GM21515 (cell line): ENCODE measurements around the gene RACGAP1.
"Not testable (repeated sequence)": the region's sequence is repeated elsewhere in the genome, so short reads cannot be mapped to it uniquely, and the experiment has no call there.

Experiments used
- ATAC-seq: cut with Tn5 transposase; IDR thresholded peaks from one replicate; pipeline ENCODE4 v1.9.1; 2021; ENCODE audit not compliant: unreplicated experiment

The RACGAP1 gene

DNA sequence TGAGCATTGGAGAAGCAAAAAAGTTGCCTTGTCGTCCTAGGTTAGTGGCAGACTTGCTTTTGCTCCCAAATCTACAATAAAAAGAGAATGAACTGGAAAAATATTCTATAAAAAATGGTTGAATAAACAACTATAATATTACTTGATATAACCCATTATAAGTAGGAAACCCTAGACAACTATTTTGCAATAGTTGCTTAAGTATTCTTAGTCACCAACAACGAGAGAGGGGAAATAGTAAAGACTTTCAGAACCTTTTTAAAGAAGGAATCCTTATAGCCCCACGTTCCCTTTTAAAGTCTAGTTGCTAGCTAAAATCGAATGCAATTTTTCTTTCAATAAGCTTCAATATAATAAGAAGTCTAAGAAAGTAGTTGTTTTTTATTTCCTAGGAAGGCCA is 35.0 kb downstream of the RACGAP1 start:
- no peak for ATAC-seq

DNA sequence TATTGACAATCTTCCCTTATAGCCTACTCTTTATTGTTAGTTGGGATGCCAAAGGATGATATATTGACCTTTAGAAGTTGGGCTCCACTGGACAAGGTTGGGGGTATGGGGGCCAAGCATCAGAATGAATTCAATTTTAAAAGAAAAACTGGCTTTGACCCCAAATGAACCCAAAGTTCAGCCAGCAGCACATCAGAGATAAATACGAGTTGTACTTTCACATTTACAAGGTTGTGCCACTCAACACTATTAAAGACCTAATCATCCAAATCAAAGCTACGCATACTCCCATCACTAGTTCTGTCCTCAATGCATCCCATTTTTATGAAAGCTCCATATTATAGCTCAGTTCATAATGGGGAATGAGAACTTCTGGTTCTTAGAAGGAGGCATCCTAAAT is 35.9 kb downstream of the RACGAP1 start:
- ATAC-seq = not testable (repeated sequence)

GRCh38 chr12:49987625-49988303 is 37.5 kb downstream of the RACGAP1 start:
- ATAC-seq = no peak

- not testable (repeated sequence) for ATAC-seq
Measured at GRCh38 chr12:49986476-49986875, 38.8 kb downstream of the RACGAP1 start.

DNA sequence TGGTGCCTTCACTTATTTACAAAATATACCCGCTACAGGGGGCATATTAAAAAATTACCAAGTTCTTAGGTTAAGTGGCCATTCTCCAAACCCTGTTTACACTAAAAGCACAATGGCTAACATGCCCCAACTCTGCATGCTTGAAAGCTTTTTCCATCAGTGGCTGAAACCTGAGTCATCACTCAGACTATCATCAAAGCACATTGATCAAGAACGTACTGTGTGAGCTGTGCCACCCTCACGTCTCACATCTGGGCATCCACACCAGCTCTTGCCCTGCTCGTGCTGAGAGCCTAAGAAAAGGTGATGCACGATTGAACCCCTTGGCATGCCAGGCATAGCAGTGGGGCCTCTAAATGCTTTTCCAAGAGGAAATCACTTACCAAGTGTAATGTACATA is 39.3 kb downstream of the RACGAP1 start:
- ATAC-seq = no peak

DNA sequence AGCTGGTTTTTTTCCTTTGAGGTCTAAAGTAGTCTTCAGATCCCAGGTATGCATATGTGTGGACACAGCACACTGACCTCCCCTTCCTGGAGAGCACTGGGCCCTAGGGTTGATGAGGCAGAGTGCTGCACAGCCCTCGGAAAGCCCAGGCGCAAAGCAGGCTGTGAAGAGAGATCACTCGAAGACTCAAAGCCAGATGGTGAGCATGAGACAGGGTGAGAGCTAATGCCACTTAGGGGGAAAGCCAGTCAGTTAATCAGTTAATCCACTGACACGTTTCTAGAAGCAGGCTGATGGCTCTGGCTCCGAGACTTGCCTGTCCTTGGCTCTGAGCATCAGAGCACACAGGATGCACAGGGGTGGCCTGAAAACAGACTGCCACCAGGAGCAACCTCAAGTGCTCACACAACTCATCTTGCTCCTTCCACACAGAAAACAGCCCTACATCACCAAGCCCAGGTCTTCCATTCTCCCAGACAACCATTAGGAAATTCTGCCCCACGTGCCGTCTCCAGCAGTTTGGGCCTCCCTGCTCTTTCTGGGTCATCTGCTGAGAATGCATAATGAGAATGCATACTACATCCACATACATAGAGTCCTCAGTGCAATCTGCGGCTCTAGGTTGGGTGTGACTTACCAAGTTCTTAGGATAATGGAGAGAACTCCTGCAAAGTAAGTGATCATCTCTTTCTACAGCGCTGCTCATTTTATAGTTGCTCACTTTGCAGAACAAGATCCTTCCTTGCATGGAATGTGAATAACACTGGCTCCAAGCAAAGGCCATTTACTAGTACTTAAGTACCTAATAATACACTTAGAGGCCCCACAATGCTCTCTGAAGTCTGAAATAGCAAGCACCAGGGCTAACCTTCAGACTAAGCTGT is 40.6 kb downstream of the RACGAP1 start:
- no peak for ATAC-seq

DNA sequence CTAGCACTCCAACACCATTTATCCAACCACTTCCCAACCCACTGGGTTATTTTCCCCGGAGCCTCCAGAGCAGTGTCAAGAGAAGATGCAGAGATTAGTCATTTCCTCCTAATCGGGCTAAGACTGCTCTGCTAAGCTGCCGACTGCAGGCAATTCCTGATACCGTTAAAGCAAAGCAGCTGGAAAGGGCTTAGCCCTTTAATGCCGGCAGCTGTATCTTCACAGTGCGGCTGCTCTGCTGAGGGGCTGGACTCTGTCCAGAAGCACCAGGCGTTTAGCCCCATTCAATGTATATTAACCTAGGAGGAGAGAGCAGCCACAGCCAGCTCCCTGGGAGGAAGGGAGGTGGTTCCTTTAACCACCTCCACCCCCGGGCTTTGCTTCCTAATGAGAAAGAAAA is 41.4 kb downstream of the RACGAP1 start:
- ATAC-seq = no peak

DNA sequence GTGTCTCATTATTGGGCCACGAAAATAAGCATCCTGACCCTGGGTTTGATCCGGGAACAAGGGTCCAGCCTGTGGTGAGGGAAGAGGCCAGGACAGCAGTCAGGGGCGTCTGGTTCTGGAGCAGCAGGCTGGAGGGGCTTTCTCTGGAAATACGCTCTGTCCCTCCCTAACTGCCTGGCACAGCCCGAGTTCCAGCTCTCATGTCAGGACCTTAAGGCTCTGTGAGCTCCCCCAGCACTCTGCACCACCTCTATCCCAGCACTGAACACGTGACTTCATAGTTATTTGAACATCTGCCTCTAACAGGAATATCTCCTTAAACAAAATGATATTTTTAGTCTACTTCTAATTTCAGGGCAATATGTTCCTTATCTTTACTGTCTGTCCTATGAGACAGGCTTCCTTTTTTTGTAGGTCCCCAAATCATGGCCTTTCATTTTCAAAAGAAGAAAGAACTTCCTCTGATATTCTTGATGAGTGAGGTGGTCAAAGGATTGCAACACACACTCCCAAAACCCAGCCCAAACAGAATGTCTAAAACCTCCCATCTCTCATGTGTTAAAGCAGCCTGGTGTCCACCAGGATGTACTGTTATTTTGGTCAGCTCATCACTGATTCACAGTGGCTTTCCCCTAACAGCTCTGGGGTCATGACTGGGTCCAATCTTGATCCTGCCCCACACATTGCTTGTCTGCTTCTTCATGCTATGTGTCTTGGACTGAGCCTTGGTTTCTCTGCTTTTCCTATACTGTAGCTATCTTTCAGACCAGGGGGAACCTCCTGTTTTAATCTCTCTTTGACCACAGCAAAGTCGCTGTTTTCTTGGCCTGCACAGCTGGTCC is 42.8 kb downstream of the RACGAP1 start:
- ATAC-seq = no peak

DNA sequence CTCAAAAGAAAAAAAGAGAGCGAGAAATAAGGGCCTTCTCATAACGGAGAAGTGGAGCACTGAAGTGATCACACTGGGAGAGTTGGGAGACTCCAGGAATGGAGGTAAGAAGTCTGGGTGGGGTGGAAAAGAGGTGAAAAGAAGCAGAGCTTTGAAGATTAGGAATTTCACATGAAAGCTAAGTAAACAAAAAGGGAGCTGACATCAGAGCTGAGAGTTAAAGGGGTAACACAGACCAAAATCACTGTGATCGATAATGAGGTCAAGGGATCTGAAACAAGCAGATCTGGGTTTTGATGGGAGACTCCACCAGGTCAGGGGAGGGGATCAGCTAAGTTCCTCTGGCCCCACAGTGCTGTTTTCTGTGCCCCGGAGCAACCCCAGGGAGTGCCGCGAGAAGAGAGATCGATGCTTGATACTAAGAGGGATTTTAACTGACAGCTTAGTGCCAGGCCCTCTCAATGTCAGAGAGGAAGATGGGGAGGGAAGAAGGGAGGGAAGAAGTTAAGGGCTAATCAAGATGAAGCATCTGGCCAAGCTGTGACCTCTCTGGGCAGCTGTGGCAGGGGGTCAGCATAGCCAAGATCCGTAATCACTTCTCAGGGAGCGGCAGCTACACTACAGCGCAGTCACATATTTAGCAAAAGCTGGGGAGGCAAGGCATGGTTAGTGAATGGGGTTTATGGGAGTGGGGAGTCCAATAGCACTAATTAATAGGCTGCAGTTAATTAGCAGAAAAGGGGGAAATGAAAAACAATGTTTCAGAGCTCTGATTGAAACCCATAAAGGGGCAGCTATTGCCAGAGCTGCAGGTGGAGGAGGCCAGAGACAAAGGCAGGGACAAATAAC is 44.6 kb downstream of the RACGAP1 start:
- ATAC-seq = no peak

- no peak for ATAC-seq
Measured at GRCh38 chr12:49979791-49980190, 45.5 kb downstream of the RACGAP1 start.

DNA sequence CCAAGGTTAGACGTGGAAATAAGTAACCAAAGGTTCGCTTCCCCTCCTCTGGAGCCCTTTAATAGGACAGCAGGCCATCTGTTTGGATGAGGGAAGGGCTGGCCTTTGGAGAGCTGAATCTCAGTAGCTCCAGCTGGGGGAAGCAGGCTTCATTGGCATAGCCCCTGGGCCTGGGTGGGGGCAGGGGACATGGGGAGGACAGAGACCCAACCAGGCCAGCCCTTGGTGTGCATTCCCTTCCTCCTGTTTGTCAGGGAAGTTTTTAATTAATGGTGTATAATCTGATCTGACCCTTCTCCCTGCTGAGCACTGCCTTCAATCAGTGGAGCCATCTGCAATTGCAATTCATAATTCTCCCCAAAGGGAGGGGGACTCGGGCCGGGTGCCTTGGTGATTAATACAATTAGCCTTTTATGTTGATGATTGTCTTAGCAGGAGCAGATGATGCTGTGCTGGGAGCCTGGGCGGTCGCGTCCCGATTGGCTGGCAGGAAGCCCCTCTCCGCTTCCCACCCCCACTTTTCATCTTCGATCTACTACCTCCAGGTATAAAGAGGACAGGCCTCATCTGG is 46.2 kb downstream of the RACGAP1 start:
- no peak for ATAC-seq

- no peak for ATAC-seq
Measured at GRCh38 chr12:49978125-49978524, 47.2 kb downstream of the RACGAP1 start.

GRCh38 chr12:49976557-49976956 is 48.7 kb downstream of the RACGAP1 start:
- no peak for ATAC-seq

- ATAC-seq = no peak
Measured at GRCh38 chr12:49975318-49975761, 50.0 kb downstream of the RACGAP1 start.

- ATAC-seq = no peak
Measured at GRCh38 chr12:49974677-49975317, 50.5 kb downstream of the RACGAP1 start.

GRCh38 chr12:49974231-49974675 is 51.0 kb downstream of the RACGAP1 start:
- no peak for ATAC-seq

- ATAC-seq = no peak
Measured at GRCh38 chr12:49973361-49973830, 51.9 kb downstream of the RACGAP1 start.

DNA sequence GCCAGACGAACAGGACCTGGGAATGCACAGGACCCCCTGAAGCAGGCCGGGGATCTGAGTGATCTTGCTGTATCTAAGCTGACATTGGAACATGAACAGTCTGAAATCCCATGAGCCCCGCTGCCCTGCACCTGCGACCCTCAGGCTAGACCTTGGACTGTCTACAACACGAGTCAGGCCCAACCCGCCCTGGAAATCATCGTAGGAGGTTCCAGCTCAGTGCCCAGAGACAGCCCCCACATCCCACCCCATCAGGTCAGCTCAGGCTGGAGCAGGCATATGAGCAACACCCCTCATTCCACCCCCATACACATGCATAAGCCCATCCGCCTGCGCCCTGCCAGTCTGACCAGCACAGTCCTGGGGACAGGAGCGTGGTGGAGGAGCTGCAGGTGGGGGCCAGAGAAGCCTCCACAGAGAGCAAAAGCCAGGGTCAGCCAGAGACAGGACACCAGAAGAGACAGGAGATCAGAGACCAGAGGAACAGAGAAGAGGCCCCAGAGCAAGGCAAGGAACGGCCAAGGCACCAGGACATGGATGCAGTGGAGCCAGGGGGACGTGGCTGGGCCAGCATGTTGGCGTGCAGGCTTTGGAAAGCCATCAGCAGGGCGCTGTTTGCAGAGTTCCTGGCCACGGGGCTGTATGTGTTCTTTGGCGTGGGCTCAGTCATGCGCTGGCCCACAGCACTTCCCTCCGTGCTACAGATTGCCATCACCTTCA is 52.5 kb downstream of the RACGAP1 start, which contains the start of gene AQP6:
Gene AQP6, plus strand, starts transcription at position 307 of the 720 bp plus-strand sequence. Its CDS starts 227 bp downstream, at position 534.
- ATAC-seq = no peak

GRCh38 chr12:49972129-49972528 is 53.2 kb downstream of the RACGAP1 start:
- ATAC-seq = no peak
